ENCODE results near the gene GPHA2. TPM values are rescaled to one million over a fixed set of nuclear protein-coding genes. Genes with fewer than 3 reads are reported as not detected.
"Not testable (repeated sequence)": the region's sequence is repeated elsewhere in the genome, so short reads cannot be mapped to it uniquely, and the experiment has no call there.

The GPHA2 gene, protein sequence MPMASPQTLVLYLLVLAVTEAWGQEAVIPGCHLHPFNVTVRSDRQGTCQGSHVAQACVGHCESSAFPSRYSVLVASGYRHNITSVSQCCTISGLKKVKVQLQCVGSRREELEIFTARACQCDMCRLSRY
- polyA plus RNA-seq (2011; rRNA removed), result not detected in 2 replicates
- polyA plus RNA-seq (2012; cell fraction: cytosol; rRNA removed), result not detected in 2 replicates
- polyA plus RNA-seq (2012; cell fraction: nucleus; rRNA removed), result 0.32 TPM in 1 of 2 replicates, not detected in the other
- polyA plus RNA-seq (2017; fragmentation: RNase III; extraction: RNeasy Plus Mini Kit Qiagen cat#74134 plus additional on column Dnase treatment), result not detected in 3 replicates
- polyA minus RNA-seq (2011; rRNA and poly(A)+ RNA removed), result not detected in 2 replicates

DNA sequence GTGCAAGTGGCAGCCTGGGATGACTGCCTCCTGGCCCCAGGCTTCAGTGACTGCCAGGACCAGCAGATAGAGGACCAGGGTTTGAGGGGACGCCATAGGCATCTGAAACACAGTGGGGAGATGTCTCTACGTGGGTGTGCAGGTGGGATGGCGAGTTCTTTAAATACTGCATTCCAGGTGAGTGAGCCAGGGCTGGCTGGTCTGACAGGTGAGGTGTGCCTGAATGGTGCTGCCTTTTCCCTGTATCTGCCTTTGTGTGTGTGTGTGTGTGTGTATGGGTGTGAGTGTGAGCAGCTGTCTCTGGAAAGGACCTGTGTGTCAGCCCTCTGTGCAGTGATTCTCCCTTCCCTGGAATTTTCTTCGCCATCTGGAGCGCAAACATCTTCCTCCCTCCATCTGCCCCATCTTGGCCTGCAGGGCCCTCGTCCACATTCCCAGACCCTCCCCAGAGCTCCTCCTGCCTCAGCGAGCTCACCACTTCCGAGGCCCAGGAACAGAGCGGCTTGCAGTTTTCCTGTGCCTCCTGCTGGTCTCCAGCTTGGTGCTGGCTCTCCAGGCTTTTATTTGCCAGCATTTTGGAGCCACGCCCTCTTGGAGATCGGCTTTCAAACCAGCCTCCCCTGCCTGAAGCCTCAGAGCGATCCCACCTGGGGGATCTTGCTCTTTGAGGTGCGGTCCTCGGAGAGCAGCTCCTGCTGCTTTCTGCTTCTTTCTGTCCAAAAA is at the start of gene GPHA2:
TSS of gene GPHA2 (minus strand) at position 535 of the 723 bp plus-strand sequence. CDS start at position 102, 433 bp downstream.
- H3K4me2 ChIP-seq, result no peak within 1 kb of the TSS
- H3K4me1 ChIP-seq, result no peaks in the 10 kb centered on the region
- H3K4me3 ChIP-seq, result no peak within 1 kb of the TSS
- TF ChIP-seq POLR2AphosphoS2 (conservative IDR thresholded peaks at IDR 0.05; ENCODE audit: low read length) (no peak), FOXS1 (CRISPR knock-in tag; IDR thresholded peaks at IDR 0.05) (no peak), EP300 (IDR thresholded peaks at IDR 0.05) (no peak), FOSL2 (IDR thresholded peaks at IDR 0.05) (no peak), FOSL2 (CRISPR knock-in tag; IDR thresholded peaks at IDR 0.05) (no peak), RFX5 (IDR thresholded peaks at IDR 0.05) (no peak), CHD4 (IDR thresholded peaks at IDR 0.05; ENCODE audit: borderline replicate concordance) (no peak), NR3C1 (IDR thresholded peaks at IDR 0.05) (no peak), EHMT2 (IDR thresholded peaks at IDR 0.05; ENCODE audit: low read depth) (no peak), ZFP36 (IDR thresholded peaks at IDR 0.05; ENCODE audit: borderline replicate concordance, partially characterized antibody) (no peak), CEBPB (IDR thresholded peaks at IDR 0.05) (no peak), RAD21 (conservative IDR thresholded peaks at IDR 0.05 in 1 of 2, IDR thresholded peaks at IDR 0.05 in 1 of 2) (no peak), KDM1A (IDR thresholded peaks at IDR 0.05; ENCODE audit: low read depth) (no peak), CBX2 (IDR thresholded peaks at IDR 0.05; ENCODE audit: borderline replicate concordance, low read depth) (no peak), HEYL (CRISPR knock-in tag; IDR thresholded peaks at IDR 0.05) (no peak), RCOR1 (IDR thresholded peaks at IDR 0.05; ENCODE audit: low read depth, low read length) (no peak), RARB (CRISPR knock-in tag; IDR thresholded peaks at IDR 0.05) (no peak)
- TF ChIP-seq, protein P1, sequence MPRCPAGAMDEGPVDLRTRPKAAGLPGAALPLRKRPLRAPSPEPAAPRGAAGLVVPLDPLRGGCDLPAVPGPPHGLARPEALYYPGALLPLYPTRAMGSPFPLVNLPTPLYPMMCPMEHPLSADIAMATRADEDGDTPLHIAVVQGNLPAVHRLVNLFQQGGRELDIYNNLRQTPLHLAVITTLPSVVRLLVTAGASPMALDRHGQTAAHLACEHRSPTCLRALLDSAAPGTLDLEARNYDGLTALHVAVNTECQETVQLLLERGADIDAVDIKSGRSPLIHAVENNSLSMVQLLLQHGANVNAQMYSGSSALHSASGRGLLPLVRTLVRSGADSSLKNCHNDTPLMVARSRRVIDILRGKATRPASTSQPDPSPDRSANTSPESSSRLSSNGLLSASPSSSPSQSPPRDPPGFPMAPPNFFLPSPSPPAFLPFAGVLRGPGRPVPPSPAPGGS (IDR thresholded peaks at IDR 0.05), result no peak
- TF ChIP-seq, protein P2, sequence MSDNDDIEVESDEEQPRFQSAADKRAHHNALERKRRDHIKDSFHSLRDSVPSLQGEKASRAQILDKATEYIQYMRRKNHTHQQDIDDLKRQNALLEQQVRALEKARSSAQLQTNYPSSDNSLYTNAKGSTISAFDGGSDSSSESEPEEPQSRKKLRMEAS (IDR thresholded peaks at IDR 0.05), result no peak
- TF ChIP-seq, protein P3, sequence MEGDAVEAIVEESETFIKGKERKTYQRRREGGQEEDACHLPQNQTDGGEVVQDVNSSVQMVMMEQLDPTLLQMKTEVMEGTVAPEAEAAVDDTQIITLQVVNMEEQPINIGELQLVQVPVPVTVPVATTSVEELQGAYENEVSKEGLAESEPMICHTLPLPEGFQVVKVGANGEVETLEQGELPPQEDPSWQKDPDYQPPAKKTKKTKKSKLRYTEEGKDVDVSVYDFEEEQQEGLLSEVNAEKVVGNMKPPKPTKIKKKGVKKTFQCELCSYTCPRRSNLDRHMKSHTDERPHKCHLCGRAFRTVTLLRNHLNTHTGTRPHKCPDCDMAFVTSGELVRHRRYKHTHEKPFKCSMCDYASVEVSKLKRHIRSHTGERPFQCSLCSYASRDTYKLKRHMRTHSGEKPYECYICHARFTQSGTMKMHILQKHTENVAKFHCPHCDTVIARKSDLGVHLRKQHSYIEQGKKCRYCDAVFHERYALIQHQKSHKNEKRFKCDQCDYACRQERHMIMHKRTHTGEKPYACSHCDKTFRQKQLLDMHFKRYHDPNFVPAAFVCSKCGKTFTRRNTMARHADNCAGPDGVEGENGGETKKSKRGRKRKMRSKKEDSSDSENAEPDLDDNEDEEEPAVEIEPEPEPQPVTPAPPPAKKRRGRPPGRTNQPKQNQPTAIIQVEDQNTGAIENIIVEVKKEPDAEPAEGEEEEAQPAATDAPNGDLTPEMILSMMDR (IDR thresholded peaks at IDR 0.05), result no peak
- ATAC-seq, result peak in 1 of 2 experiments; percentile 19; a peak in 1 of 6 replicates
- POLR2A ChIA-PET, result no interaction called here
- DNase-seq (ENCODE audit: low read depth in 1 of 2, low spot score in 1 of 2), result no peak
- H3K9me3 ChIP-seq, result no peaks in the 10 kb centered on the region
- CTCF ChIA-PET, result interaction anchor here (0.9 to 3.2 kb wide), 8 partner anchors 11 to 79 kb away, joined by 3 to 11 read pairs (median 4); partner anchors contain the start of genes ARL2, BATF2 and PPP2R5B
- H3K27ac ChIP-seq, result no peak within 1 kb of the TSS
- no peak for FAIRE-seq
- 85% methylated on average over 13 of the region's 14 CpGs for WGBS (ENCODE audit: missing lambda C conversion rate)

DNA sequence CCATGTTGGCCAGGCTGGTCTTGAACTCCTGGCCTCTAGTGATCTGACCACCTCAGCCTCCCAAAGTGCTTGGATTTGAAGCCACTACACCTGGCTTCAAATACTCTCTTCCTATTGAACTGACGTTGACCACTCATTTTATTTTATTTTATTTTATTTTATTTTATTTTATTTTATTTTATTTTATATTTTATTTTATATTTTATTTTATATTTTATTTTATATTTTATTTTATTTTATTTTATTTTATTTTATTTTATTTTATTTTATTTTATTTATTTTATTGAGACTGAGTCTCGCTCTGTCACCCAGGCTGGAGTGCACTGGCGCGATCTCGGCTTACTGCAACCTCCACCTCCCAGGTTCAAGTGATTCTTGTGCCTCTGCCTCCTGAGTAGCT is 47.6 kb upstream of the GPHA2 start:
- H3K4me3 ChIP-seq; H3K4me1 ChIP-seq; H3K27ac ChIP-seq; H3K9me3 ChIP-seq; POLR2A ChIA-PET; FAIRE-seq; ATAC-seq; DNase-seq (ENCODE audit: low read depth in 1 of 2, low spot score in 1 of 2); H3K4me2 ChIP-seq: not testable (repeated sequence)
- CTCF ChIA-PET, result interaction anchor here (0.8 to 1.4 kb wide), 3 partner anchors 10 to 31 kb away, joined by 3 to 5 read pairs (median 3); partner anchors contain the start of gene ARL2
- WGBS (ENCODE audit: missing lambda C conversion rate), result 73% methylated on average over 5 of the region's 5 CpGs
